Stimulated activated CD4-positive, alpha-beta T cell treated with anti-CD3 and anti-CD28 coated beads, TNF-alpha, amount 100 ng/mL, for 48 hours (primary cell): ENCODE measurements around the gene DMPK.
A peak's percentile ranks its signal among the peaks of the same experiment; 100 is the strongest.
"Not testable (repeated sequence)": the region's sequence is repeated elsewhere in the genome, so short reads cannot be mapped to it uniquely, and the experiment has no call there.

Source experiments
- DNase-seq, 3 donors: peaks; one replicate each; pipeline ENCODE4 v3.0.0-alpha.2; 2020; ENCODE audit warnings: low read depth in 3 of 3

Gene DMPK

GRCh38 chr19:45746866-45747265, 35.4 kb downstream of the DMPK start:
- DNase-seq: no peak

- DNase-seq: no peak
Observed at GRCh38 chr19:45745606-45746005, 36.7 kb downstream of the DMPK start.

- DNase-seq: no peak
Observed at GRCh38 chr19:45742969-45743368, 39.3 kb downstream of the DMPK start.

- DNase-seq: no peak
Observed at GRCh38 chr19:45739498-45740439, 42.5 kb downstream of the DMPK start.

GRCh38 chr19:45733160-45733810, 49.0 kb downstream of the DMPK start, which contains the start of gene MEIOSIN:
Gene MEIOSIN, plus strand, starts transcription at chr19:45733439. Its CDS starts 1,938 bp downstream, at chr19:45735377.
- no peak for DNase-seq

GRCh38 chr19:45730368-45731288, 51.7 kb downstream of the DMPK start, which contains the start of gene FBXO46:
Gene FBXO46, minus strand, starts transcription at chr19:45730896. Its CDS starts 17,401 bp downstream, at chr19:45713495.
- DNase-seq: peak; percentile 88 to 94 (median 88)

- no peak for DNase-seq
Observed at GRCh38 chr19:45729800-45730290, 52.4 kb downstream of the DMPK start.

GRCh38 chr19:45728683-45729082, 53.6 kb downstream of the DMPK start:
- not testable (repeated sequence) for DNase-seq

GRCh38 chr19:45720065-45720464, 62.2 kb downstream of the DMPK start:
- DNase-seq: not testable (repeated sequence)
